Measurements from ENCODE around the gene KSR1.

The KSR1 gene

GRCh38 chr17:27591986-27592385, 135.7 kb downstream of the KSR1 start:
- DNase-seq (ENCODE audit: low read depth): no peak

DNA sequence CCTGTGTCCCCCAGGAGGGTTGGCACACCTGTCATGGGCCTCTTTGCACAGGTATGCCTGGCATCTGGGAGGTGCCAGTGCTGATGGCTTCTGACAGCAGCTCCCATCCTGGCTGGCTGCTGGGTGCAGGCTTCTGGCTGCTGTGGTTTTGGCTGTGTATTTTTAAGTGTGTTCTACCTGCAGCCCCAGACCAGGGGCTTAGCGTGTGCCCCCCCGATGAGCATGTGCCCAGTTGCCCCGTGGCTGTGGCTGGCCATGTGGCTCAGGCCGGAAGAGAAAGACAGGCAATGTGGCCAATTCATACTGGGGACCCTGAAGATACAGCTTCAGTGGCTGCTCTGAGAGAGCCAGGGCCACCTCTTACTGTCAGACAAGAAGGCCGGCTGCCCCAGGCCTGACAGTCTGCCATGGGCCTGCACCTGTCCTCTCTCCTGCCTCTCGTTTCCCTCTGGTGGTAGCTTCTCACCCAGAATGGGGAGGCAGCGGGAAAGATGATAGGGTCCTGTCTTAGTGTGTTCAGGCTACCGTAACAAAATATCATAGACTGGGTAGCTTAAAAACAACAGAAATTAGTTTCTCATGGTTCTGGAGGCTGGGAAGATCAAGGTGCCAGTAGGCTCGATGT, 137.1 kb downstream of the KSR1 start:
- DNase-seq (ENCODE audit: low read depth): no peak

DNA sequence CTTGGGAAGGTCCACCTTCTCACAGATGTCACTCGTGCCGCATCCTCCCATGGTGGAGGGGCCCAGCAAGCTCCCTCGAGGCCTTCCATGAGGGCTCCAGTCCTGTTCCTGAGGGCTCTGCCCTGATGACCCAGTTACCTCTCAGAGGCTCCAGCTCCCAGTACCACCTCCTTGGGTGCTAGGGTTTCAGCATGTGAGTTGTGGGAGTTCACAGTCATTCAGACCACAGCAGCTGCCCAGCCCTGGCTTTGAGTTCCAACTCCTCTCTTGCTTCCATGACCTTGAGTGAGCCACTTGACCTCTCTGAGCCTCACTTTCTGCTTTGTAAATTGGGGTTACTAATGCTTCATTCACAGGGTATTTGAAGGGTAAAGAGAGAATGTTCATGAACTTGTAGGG, 137.6 kb downstream of the KSR1 start:
- DNase-seq (ENCODE audit: low read depth): no peak

DNA sequence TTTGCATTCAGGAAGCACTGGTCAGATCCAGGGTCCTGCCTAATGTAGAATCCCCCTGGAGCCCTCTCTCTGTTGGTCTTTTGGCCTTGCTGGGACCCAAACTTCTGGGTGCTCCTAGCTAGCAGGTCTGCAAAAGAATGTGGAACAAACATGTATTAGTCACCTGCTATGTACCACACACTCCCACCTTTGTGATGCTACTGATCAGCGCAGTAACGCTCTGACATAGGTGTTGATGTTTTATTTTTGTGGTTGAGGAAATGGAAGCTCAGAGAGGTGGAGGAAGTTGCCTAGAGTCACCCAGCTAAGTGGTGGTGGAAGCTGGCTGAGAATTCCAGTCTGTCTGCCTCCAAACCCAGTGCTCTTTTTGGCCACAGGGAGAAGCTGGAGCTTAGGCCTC, 139.0 kb downstream of the KSR1 start:
- no peak for DNase-seq (ENCODE audit: low read depth)

GRCh38 chr17:27596096-27596495, 139.8 kb downstream of the KSR1 start:
- no peak for DNase-seq (ENCODE audit: low read depth)

DNA sequence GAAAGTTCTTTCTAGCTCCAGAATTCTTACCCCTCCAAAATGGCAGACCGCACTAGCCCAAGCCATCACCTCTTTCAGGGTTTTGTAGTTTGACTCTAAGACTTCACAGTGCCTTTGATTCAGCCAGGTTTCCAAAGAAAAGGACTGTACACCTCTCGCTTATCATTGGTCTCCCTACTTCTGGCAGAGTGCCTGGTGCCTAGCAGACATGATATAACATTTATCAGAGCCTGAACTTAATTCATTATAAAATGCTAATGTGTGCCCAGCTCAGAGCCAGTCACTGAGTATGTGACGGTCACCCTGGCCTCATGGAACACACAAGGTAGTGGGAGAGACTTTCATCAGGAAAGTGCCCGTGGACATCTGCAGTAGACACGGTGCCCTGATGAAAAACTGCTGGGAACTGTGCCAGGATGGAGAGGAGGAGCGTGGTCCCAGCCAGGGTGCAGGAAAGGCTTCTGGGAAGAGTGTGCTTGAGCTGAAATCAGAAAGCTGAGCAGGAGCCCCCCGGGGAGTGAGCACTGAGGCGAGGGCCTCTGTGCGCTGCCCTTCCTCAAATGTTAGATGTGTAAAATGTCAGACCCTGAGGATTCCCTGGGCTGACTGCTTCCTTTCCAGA, 140.4 kb downstream of the KSR1 start:
- DNase-seq (ENCODE audit: low read depth): no peak

GRCh38 chr17:27597188-27597580, 140.9 kb downstream of the KSR1 start:
- no peak for DNase-seq (ENCODE audit: low read depth)

GRCh38 chr17:27597783-27598320, 141.6 kb downstream of the KSR1 start:
- no peak for DNase-seq (ENCODE audit: low read depth)

- no peak for DNase-seq (ENCODE audit: low read depth)
Measured at GRCh38 chr17:27598337-27599050, 142.2 kb downstream of the KSR1 start.

DNA sequence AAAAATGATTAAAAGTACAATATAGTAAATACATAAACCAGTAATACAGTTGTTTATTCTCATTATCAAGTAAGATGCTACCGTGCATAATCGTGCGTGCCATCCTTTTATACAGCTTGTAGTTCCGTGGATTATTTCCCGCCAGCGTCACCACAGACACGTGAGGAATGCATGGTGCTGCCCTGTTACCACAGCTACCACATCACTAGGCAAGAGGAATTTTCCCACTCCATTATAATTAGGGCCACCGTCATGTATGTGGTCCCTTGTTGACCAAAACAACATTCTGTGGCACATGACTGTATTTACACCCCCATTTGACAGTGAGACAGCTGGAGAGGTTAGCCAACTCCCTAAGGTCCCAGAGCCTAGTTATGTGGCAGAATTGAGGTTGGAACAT, 144.2 kb downstream of the KSR1 start:
- DNase-seq (ENCODE audit: low read depth): peak; percentile 16

- DNase-seq (ENCODE audit: low read depth): peak; percentile 39
Measured at GRCh38 chr17:27601069-27601974, 145.1 kb downstream of the KSR1 start.

DNA sequence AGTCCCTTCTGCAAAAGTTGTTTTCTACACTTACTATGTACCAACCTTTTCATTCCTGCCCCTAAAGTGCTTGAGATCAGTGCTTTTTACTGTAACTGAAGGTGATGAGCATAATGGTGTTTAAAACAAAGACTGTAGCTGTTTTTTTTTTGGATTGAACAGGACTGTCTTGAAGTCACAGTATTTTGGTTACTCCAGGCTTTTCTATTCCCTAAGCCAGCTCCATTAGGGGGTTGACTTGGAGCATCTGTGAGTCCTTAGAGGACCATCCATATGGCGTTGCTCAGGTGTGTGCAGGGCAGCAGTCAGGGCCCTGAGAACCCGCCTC, 145.7 kb downstream of the KSR1 start:
- DNase-seq (ENCODE audit: low read depth): no peak

GRCh38 chr17:27602721-27603420, 146.6 kb downstream of the KSR1 start:
- peak; percentile 25 for DNase-seq (ENCODE audit: low read depth)

DNA sequence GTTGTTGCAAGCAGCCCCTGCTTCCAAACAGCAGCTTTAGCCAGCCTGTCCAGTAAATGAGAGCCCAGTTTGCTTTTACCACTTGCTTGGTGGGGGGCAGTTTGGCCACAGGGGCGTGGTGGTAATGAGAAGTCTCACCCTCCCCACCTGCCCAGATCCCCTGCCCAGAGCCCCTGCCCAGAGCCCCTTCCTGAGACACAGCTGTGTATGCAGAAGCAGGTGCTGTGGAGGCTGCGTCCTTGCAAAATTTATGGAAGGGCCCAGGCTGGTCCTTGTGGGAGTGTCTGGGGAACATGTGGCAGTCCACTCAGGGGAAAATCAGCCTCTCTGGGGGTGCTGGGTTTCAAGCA, 147.1 kb downstream of the KSR1 start:
- no peak for DNase-seq (ENCODE audit: low read depth)

DNA sequence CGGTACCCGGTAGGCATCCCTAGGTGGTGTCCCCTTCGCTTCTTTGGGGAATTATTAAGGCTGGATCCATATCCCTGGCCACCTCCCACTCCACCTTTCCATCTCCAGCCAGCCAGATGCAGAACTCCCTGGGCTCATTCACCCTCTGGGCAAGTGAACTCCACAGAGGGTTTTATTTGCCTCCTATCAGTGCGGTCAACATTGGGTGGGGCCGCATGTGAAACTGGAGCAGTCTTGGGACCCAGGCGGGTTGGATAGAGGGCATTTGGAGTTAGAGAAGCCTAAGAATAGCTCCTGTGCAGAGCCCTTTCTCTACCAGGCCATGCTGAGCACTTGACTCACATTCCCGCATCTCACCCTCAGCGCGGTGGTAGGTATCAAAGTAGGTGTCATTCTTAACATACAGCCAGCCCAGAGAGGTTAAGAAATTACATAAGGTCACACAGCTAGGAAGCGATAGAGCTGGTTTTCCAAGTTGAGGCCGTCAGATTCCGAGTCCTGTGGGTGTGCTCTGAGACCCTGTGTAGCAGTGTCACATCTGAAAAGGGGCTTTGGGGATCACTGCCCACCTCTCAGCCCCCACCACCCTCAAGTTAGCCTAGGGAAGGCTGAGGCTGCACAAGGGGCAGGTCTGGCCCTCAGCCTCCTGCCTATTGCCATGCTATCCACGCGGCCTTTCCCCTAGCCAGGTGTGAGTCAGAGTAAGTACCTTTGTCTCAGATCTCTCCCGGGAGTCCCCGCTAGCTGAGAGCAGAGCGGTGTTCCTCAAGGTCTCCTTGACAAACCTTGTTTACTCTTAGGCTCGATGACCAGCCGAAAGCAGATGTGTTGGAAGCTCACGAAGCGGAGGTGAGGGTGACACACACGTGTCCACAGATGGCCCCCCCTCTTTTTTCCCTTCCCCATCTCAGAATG, 147.9 kb downstream of the KSR1 start:
- DNase-seq (ENCODE audit: low read depth): no peak

GRCh38 chr17:27605409-27605808, 149.2 kb downstream of the KSR1 start:
- no peak for DNase-seq (ENCODE audit: low read depth)

GRCh38 chr17:27607521-27608091, 151.4 kb downstream of the KSR1 start:
- DNase-seq (ENCODE audit: low read depth): no peak

DNA sequence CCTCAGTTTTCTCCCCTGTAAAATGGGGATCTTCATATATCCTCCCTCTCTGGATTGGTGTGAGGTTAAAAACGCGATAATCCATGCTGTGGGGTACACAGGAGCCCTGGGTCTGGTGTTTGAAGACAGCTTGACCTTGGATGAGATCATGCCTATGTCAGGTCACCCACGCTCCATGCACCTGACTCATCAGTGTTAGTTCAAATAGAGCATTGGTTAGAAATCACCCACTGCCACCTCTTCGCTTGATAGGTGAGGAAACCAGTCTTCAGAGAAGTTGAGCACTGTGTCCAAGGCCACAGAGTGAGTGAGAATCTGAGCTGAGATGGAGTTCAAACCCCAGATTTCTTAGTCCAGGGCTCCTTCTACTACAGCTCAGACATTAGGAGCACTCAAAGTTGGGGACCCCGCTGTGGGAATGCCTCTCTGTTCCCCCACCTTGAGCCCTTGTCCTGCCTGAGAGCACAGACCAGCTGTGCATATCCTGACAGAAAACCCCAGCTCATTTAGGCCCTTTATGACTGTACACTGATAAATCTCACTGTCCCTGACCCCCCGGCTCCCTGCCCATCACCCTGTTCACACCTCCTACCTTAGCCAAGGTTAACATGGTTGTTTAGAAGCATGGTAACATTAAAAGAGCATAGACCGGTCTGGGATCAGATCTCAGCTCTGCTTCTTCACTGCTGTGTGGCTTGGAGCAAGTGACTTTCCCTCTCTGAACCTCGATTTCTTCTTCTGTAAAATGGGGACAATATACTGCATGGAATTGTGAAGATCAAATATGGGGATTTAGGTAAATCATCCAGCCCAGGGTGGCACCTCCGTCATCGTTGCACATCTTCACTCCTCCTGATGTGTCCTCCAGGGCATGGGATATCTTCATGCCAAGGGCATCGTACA, 152.3 kb downstream of the KSR1 start:
- DNase-seq (ENCODE audit: low read depth): no peak

DNA sequence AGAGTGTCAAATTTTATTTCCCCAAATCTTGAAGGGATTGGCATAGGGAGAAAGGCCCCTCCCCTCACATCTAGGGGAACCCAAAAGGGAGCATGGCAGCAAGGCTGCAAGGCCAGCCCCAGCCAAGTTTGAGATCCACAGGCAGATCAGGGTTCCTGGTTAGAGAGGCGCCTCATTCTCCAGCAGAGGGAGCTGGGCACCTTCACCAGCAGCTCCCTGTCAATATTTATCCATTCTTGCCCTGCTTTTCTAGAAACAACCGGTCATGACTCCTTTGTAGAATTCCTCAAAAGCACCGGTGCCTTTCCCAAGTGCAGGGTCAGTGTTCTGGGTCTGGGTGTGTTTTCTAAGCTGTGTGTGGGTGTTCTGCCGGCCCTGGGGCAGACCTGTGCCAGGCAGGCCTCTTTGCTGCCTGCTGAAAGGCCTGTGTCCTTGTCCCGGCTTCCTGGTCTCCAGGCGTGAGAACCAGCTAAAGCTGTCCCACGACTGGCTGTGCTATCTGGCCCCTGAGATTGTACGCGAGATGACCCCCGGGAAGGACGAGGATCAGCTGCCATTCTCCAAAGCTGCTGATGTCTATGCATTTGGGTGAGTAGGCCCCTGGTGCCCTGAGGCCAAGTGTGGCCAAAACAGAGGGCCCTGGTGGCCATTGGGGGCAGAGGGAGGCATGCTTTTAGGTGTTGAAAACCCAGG, 153.5 kb downstream of the KSR1 start:
- DNase-seq (ENCODE audit: low read depth): peak; percentile 24
